ENCODE results near the gene TBC1D22A.

DNA sequence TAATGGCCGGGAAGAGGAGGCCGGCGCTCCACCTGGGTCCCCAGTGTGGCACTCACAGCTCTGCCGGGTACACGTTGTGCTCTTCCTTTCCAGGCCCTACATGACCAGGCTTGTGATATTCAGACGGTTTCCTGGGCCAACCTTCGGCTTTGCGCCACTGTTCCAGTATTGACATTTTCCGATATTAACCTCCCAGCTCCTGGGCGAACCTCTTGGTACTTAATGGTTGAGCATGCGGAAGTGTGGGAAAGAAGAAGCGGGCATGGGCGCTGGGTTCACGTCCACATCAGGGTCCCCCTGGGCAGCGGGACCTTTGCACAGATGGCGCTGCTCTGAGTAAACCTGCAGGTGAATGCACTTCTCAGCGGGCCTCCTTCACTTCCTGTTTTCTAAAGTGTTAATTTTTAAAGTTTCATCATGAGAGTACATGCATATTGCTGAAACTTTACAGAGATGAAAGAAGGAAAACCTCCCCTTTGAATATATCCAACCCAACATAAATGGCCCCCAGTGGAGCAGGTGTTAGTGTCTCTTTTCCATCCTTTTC is 286.7 kb downstream of the TBC1D22A start:
- TF ChIP-seq, protein P1, sequence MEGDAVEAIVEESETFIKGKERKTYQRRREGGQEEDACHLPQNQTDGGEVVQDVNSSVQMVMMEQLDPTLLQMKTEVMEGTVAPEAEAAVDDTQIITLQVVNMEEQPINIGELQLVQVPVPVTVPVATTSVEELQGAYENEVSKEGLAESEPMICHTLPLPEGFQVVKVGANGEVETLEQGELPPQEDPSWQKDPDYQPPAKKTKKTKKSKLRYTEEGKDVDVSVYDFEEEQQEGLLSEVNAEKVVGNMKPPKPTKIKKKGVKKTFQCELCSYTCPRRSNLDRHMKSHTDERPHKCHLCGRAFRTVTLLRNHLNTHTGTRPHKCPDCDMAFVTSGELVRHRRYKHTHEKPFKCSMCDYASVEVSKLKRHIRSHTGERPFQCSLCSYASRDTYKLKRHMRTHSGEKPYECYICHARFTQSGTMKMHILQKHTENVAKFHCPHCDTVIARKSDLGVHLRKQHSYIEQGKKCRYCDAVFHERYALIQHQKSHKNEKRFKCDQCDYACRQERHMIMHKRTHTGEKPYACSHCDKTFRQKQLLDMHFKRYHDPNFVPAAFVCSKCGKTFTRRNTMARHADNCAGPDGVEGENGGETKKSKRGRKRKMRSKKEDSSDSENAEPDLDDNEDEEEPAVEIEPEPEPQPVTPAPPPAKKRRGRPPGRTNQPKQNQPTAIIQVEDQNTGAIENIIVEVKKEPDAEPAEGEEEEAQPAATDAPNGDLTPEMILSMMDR (IDR thresholded peaks at IDR 0.05) = no peak
- TF ChIP-seq EZH2 (IDR thresholded peaks at IDR 0.05) = no peak
- TF ChIP-seq EZH2phosphoT487 (IDR thresholded peaks at IDR 0.05) = no peak

All from neural progenitor cell (in vitro differentiated cells).